ENCODE data around the gene PRKCA. TPM values are rescaled to one million over a fixed set of nuclear protein-coding genes. Genes with fewer than 3 reads are reported as not detected.

PRKCA gene
- total RNA-seq, 1 experiment from 2014 or later, result 28.6 TPM

GRCh38 chr17:66834919-66835454 lies 532.6 kb downstream of the PRKCA start, which contains the start of gene CACNG5:
Gene CACNG5, plus strand, starts transcription at chr17:66835117. Its CDS starts 42,216 bp downstream, at chr17:66877333.
- in situ Hi-C loops (cut with HindIII; ENCODE audit: low pct_unique_long_range_greater_than_20kb, low sequenced_read_pairs), result no loop called here
- peak; percentile 44 for DNase-seq (ENCODE audit: low read depth)

- in situ Hi-C loops (cut with HindIII; ENCODE audit: low pct_unique_long_range_greater_than_20kb, low sequenced_read_pairs), result no loop called here
- no peak for DNase-seq (ENCODE audit: low read depth)
Observed at GRCh38 chr17:66835476-66835875, 533.1 kb downstream of the PRKCA start.

GRCh38 chr17:66836063-66837005 lies 533.9 kb downstream of the PRKCA start:
- DNase-seq (ENCODE audit: low read depth), result no peak
- in situ Hi-C loops (cut with HindIII; ENCODE audit: low pct_unique_long_range_greater_than_20kb, low sequenced_read_pairs), result no loop called here

- in situ Hi-C loops (cut with HindIII; ENCODE audit: low pct_unique_long_range_greater_than_20kb, low sequenced_read_pairs), result no loop called here
- no peak for DNase-seq (ENCODE audit: low read depth)
Observed at GRCh38 chr17:66837226-66837625, 534.8 kb downstream of the PRKCA start.

- no peak for DNase-seq (ENCODE audit: low read depth)
- in situ Hi-C loops (cut with HindIII; ENCODE audit: low pct_unique_long_range_greater_than_20kb, low sequenced_read_pairs), result no loop called here
Observed at GRCh38 chr17:66837885-66838665, 535.7 kb downstream of the PRKCA start.

- in situ Hi-C loops (cut with HindIII; ENCODE audit: low pct_unique_long_range_greater_than_20kb, low sequenced_read_pairs), result no loop called here
- DNase-seq (ENCODE audit: low read depth), result no peak
Observed at GRCh38 chr17:66839616-66840015, 537.2 kb downstream of the PRKCA start.

GRCh38 chr17:66840061-66840460 lies 537.6 kb downstream of the PRKCA start:
- in situ Hi-C loops (cut with HindIII; ENCODE audit: low pct_unique_long_range_greater_than_20kb, low sequenced_read_pairs), result no loop called here
- DNase-seq (ENCODE audit: low read depth), result no peak

- no peak for DNase-seq (ENCODE audit: low read depth)
- in situ Hi-C loops (cut with HindIII; ENCODE audit: low pct_unique_long_range_greater_than_20kb, low sequenced_read_pairs), result no loop called here
Observed at GRCh38 chr17:66841328-66841727, 538.9 kb downstream of the PRKCA start.

- DNase-seq (ENCODE audit: low read depth), result no peak
- in situ Hi-C loops (cut with HindIII; ENCODE audit: low pct_unique_long_range_greater_than_20kb, low sequenced_read_pairs), result no loop called here
Observed at GRCh38 chr17:66841744-66842143, 539.3 kb downstream of the PRKCA start.

- DNase-seq (ENCODE audit: low read depth), result no peak
- in situ Hi-C loops (cut with HindIII; ENCODE audit: low pct_unique_long_range_greater_than_20kb, low sequenced_read_pairs), result no loop called here
Observed at GRCh38 chr17:66842505-66842904, 540.1 kb downstream of the PRKCA start.

GRCh38 chr17:66842959-66843358 lies 540.5 kb downstream of the PRKCA start:
- no peak for DNase-seq (ENCODE audit: low read depth)
- in situ Hi-C loops (cut with HindIII; ENCODE audit: low pct_unique_long_range_greater_than_20kb, low sequenced_read_pairs), result no loop called here

- DNase-seq (ENCODE audit: low read depth), result no peak
- in situ Hi-C loops (cut with HindIII; ENCODE audit: low pct_unique_long_range_greater_than_20kb, low sequenced_read_pairs), result no loop called here
Observed at GRCh38 chr17:66843627-66844026, 541.2 kb downstream of the PRKCA start.

- DNase-seq (ENCODE audit: low read depth), result no peak
- in situ Hi-C loops (cut with HindIII; ENCODE audit: low pct_unique_long_range_greater_than_20kb, low sequenced_read_pairs), result no loop called here
Observed at GRCh38 chr17:66847704-66848103, 545.3 kb downstream of the PRKCA start.

- DNase-seq (ENCODE audit: low read depth), result no peak
- in situ Hi-C loops (cut with HindIII; ENCODE audit: low pct_unique_long_range_greater_than_20kb, low sequenced_read_pairs), result no loop called here
Observed at GRCh38 chr17:66848496-66848895, 546.1 kb downstream of the PRKCA start.

- DNase-seq (ENCODE audit: low read depth), result no peak
- in situ Hi-C loops (cut with HindIII; ENCODE audit: low pct_unique_long_range_greater_than_20kb, low sequenced_read_pairs), result no loop called here
Observed at GRCh38 chr17:66849032-66849655, 546.7 kb downstream of the PRKCA start.

- in situ Hi-C loops (cut with HindIII; ENCODE audit: low pct_unique_long_range_greater_than_20kb, low sequenced_read_pairs), result no loop called here
Observed at GRCh38 chr17:66849851-66850580, 547.6 kb downstream of the PRKCA start.

GRCh38 chr17:66850692-66851091 lies 548.3 kb downstream of the PRKCA start:
- no peak for DNase-seq (ENCODE audit: low read depth)
- in situ Hi-C loops (cut with HindIII; ENCODE audit: low pct_unique_long_range_greater_than_20kb, low sequenced_read_pairs), result no loop called here

More at GRCh38 chr17:66849851-66850580, 547.6 kb downstream of the PRKCA start:
- DNase-seq (ENCODE audit: low read depth), result no peak

- no peak for DNase-seq (ENCODE audit: low read depth)
- in situ Hi-C loops (cut with HindIII; ENCODE audit: low pct_unique_long_range_greater_than_20kb, low sequenced_read_pairs), result no loop called here
Observed at GRCh38 chr17:66855204-66855603, 552.8 kb downstream of the PRKCA start.
